GM18520 (cell line): Measurements from ENCODE around the gene SLC12A4.

Experiments used
- ATAC-seq: cut with Tn5 transposase; IDR thresholded peaks from one replicate; pipeline ENCODE4 v1.9.1; 2021; ENCODE audit not compliant: unreplicated experiment

The SLC12A4 gene

GRCh38 chr16:67902831-67903230 is 65.6 kb downstream of the SLC12A4 start:
- ATAC-seq = no peak

GRCh38 chr16:67901734-67902133 is 66.7 kb downstream of the SLC12A4 start:
- ATAC-seq = no peak

- ATAC-seq = no peak
These were observed 71.2 kb downstream of the SLC12A4 start for GRCh38 chr16:67897231-67897630.

GRCh38 chr16:67893743-67894399 is 74.6 kb downstream of the SLC12A4 start:
- no peak for ATAC-seq
